Measurements from ENCODE around the gene PRM3. TPM values are rescaled to one million over a fixed set of nuclear protein-coding genes. Genes with fewer than 3 reads are reported as not detected.

Gene PRM3
- total RNA-seq, 4 donors from 2014 or later = not detected

DNA sequence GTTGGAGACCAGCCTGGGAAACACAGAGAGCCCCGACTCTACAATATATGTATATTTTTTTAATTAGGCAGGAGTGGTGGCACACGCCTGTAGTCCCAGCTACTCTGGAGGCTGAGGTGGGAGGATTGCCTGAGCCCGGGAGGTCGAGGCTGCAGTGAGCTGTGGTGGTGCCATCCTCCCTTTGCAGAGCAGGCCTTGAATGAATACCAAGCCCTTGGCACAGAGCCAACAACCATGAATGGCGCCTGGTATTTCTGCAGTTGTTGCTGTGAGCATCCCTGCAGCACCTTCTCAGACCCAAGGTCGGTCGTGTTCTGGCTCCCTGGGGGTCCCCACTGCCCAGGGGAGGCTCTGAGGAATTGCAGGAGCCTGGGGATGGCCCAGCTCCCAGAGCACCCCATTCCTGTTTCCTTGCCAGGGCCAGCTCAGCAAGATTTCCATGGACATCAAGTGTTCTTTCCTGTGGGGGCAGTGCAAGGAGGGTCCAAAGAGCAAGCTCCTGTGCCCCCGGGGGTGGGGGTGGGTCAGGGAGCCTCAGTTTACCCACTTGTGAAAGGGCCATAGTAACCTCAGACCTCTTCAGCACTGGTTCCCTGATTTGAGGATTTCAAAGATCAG lies 46.2 kb upstream of the PRM3 start:
- TF ChIP-seq POLR2A (IDR thresholded peaks at IDR 0.05) = no peak
- TF ChIP-seq EP300 (IDR thresholded peaks at IDR 0.05) = no peak
- TF ChIP-seq, protein P1, sequence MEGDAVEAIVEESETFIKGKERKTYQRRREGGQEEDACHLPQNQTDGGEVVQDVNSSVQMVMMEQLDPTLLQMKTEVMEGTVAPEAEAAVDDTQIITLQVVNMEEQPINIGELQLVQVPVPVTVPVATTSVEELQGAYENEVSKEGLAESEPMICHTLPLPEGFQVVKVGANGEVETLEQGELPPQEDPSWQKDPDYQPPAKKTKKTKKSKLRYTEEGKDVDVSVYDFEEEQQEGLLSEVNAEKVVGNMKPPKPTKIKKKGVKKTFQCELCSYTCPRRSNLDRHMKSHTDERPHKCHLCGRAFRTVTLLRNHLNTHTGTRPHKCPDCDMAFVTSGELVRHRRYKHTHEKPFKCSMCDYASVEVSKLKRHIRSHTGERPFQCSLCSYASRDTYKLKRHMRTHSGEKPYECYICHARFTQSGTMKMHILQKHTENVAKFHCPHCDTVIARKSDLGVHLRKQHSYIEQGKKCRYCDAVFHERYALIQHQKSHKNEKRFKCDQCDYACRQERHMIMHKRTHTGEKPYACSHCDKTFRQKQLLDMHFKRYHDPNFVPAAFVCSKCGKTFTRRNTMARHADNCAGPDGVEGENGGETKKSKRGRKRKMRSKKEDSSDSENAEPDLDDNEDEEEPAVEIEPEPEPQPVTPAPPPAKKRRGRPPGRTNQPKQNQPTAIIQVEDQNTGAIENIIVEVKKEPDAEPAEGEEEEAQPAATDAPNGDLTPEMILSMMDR (IDR thresholded peaks at IDR 0.05) = no peak
- TF ChIP-seq POLR2AphosphoS5 (IDR thresholded peaks at IDR 0.05) = no peak
- WGBS, 2 donors (ENCODE audit: low coverage in 1 of 2) = 69% methylated on average over 2 of the region's 8 CpGs; no CpG with 5 or more reads in 1 of the 2 donors
- no peak overlapping the region for H3K27ac ChIP-seq
- H3K4me1 ChIP-seq = no peaks in the 10 kb centered on the region
- no peak overlapping the region for H3K4me3 ChIP-seq
- H3K9me3 ChIP-seq = no peaks in the 10 kb centered on the region
- H3K36me3 ChIP-seq = no peaks in the 10 kb centered on the region
- no peaks in the 10 kb centered on the region for H3K27me3 ChIP-seq
- no peak for ATAC-seq

DNA sequence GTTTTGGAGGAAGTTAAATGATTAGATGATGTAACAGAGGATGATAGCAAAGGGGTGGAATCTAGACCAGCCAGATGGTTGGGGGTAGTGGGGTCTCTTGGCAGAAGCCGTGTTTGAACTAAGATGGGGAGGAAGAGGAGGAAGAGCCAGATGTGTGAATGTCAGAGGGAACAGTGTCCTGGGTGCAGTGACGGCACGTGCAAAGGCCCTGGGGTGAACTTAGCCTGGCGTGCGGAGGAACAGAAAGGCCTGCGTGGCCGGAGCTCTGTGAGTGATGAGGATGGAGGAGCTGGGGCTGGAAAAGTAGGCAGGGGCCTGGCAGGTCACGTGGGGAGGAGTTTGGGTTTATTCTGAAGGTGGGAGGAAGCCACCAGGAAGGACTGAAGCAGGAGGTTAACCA lies 45.4 kb upstream of the PRM3 start:
- no peaks in the 10 kb centered on the region for H3K9me3 ChIP-seq
- WGBS, 2 donors (ENCODE audit: low coverage in 1 of 2) = 92 to 93% methylated on average over 7 to 8 of the region's 8 CpGs
- no peak overlapping the region for H3K27ac ChIP-seq
- H3K4me1 ChIP-seq = no peaks in the 10 kb centered on the region
- H3K4me3 ChIP-seq = no peak overlapping the region
- TF ChIP-seq, protein P1 (IDR thresholded peaks at IDR 0.05) = no peak
- TF ChIP-seq EP300 (IDR thresholded peaks at IDR 0.05) (no peak), POLR2AphosphoS5 (IDR thresholded peaks at IDR 0.05) (no peak)
- H3K27me3 ChIP-seq = no peaks in the 10 kb centered on the region
- no peaks in the 10 kb centered on the region for H3K36me3 ChIP-seq
- no peak for ATAC-seq

DNA sequence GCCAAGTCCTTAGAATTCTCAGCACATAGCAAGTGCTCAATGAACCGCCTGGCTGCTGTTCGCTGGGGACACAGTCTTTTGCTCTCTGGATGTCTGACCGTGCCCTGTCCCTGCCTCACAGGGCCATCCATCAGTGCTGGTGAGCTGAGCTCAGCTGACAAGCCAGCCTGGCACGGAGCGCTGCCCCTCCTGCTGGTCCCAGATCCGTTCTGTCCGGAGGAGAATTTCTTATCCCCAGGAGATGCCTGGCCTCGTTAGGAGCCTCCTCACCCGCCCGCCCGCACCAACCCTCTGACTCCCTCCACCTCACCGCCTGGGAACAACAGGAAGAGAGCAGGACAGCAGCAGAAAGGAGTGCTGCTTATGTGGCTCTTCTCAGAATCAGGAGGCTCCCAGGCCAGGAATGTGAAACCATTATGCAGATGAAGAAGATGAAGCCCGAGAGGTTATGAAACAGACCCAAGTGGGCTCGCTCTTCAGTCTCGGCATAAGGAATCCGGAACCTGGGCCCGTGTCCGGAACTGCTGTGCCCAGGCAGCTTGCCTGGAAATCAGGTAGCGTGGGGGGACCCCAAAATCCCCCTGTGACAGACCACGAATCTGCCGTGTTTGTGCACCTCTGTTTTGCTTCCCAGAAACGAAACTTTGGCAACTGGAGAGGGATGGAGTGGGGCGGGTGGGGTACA lies 43.0 kb upstream of the PRM3 start:
- no peak for TF ChIP-seq EP300 (IDR thresholded peaks at IDR 0.05)
- TF ChIP-seq POLR2AphosphoS5 (IDR thresholded peaks at IDR 0.05) = no peak
- no peak for TF ChIP-seq POLR2A (IDR thresholded peaks at IDR 0.05)
- TF ChIP-seq, protein P1 (IDR thresholded peaks at IDR 0.05) = no peak
- WGBS, 2 donors (ENCODE audit: low coverage in 1 of 2) = 80 to 89% methylated on average over 1 to 9 of the region's 23 CpGs
- Histone ChIP-seq H3K36me3 (no peaks in the 10 kb centered on the region), H3K9me3 (no peaks in the 10 kb centered on the region), H3K4me1 (peaks cover 0 to 7% (median 0%) of the 10 kb centered on the region in 3 donors), H3K27ac (no peak overlapping the region), H3K4me3 (no peak overlapping the region), H3K27me3 (no peaks in the 10 kb centered on the region)
- no peak for ATAC-seq

DNA sequence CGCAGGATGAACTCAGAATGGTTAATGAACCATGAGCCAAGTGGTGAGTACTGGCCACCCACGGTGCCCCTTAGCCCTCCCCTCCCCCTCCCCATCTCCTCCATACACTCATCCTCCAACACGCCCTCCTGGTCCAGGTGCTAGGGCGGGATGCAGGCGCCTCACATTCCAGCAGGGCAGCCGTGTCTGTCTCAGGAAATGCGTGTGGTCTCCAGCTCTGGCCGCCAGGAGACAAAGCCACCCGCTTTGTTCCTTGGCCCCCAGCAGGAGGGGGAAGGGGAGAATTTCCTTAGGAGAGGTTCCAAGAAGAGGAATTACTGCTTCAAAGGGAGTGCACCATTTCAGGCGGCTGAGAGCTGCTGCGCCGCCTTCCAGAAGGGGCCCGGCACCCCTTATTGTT lies 42.1 kb upstream of the PRM3 start:
- ATAC-seq = no peak
- no peaks in the 10 kb centered on the region for H3K36me3 ChIP-seq
- WGBS, 2 donors (ENCODE audit: low coverage in 1 of 2) = 65 to 100% methylated on average over 1 to 9 of the region's 13 CpGs
- H3K4me3 ChIP-seq = no peak overlapping the region
- no peaks in the 10 kb centered on the region for H3K9me3 ChIP-seq
- peaks cover 0 to 7% (median 0%) of the 10 kb centered on the region in 3 donors for H3K4me1 ChIP-seq
- TF ChIP-seq, protein P1 (IDR thresholded peaks at IDR 0.05) = no peak
- TF ChIP-seq POLR2A (IDR thresholded peaks at IDR 0.05) (no peak), POLR2AphosphoS5 (IDR thresholded peaks at IDR 0.05) (no peak), EP300 (IDR thresholded peaks at IDR 0.05) (no peak)
- no peaks in the 10 kb centered on the region for H3K27me3 ChIP-seq
- no peak overlapping the region for H3K27ac ChIP-seq

Data from gastroesophageal sphincter (tissue), 4 donors.